ENCODE data around the gene SSUH2.

The SSUH2 gene

GRCh38 chr3:8578282-8578681 is 66.3 kb downstream of the SSUH2 start:
- no peak for TF ChIP-seq FOXP2 (optimal IDR thresholded peaks at IDR 0.05; ENCODE audit: control extremely low read depth, extremely low read length, insufficient read depth)
- no peak for TF ChIP-seq POLR2AphosphoS5 (IDR thresholded peaks at IDR 0.05; ENCODE audit: borderline replicate concordance, low read depth, low read length)
- TF ChIP-seq EZH2 (IDR thresholded peaks at IDR 0.05), result no peak
- no peak overlapping the region for H3K4me3 ChIP-seq
- no peaks in the 10 kb centered on the region for H3K9me3 ChIP-seq (ENCODE audit: low read depth, low read length)
- H3K27ac ChIP-seq, result no peak overlapping the region
- H3K9ac ChIP-seq (ENCODE audit: insufficient read length), result no peak overlapping the region
- no peak for DNase-seq (ENCODE audit: low read depth, low spot score)
- no peaks in the 10 kb centered on the region for H3K36me3 ChIP-seq (ENCODE audit: insufficient read depth, low read length)

- H3K27ac ChIP-seq, result no peak overlapping the region
- no peak for DNase-seq (ENCODE audit: low read depth, low spot score)
- no peak overlapping the region for H3K9ac ChIP-seq (ENCODE audit: insufficient read length)
- no peaks in the 10 kb centered on the region for H3K9me3 ChIP-seq (ENCODE audit: low read depth, low read length)
- TF ChIP-seq POLR2AphosphoS5 (IDR thresholded peaks at IDR 0.05; ENCODE audit: borderline replicate concordance, low read depth, low read length) (no peak), EZH2 (IDR thresholded peaks at IDR 0.05) (no peak), FOXP2 (optimal IDR thresholded peaks at IDR 0.05; ENCODE audit: control extremely low read depth, extremely low read length, insufficient read depth) (no peak)
- no peaks in the 10 kb centered on the region for H3K36me3 ChIP-seq (ENCODE audit: insufficient read depth, low read length)
- no peak overlapping the region for H3K4me3 ChIP-seq
Measured at GRCh38 chr3:8576841-8577571, 67.6 kb downstream of the SSUH2 start.

DNA sequence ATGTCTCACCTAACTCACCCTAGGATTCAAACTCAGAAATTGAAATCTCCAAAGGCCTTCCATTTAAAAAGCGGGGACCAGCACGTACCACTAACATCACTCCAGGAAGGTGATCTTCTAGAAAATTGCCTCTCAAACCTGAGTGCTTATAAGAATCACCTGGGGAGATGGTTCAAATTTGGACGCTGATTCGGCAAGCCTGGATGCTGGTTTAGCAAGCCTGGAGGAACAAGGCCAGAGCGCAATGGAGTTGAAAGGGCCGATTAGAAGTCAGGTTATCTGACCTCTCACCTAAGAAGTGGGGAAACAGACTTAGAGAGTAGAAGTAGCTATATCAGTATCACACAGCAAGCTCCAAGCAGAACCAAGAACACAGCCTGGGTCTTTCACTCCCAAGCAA is 68.2 kb downstream of the SSUH2 start:
- no peak for DNase-seq (ENCODE audit: low read depth, low spot score)
- H3K36me3 ChIP-seq (ENCODE audit: insufficient read depth, low read length), result no peaks in the 10 kb centered on the region
- no peak overlapping the region for H3K4me3 ChIP-seq
- no peak for TF ChIP-seq POLR2AphosphoS5 (IDR thresholded peaks at IDR 0.05; ENCODE audit: borderline replicate concordance, low read depth, low read length)
- TF ChIP-seq FOXP2 (optimal IDR thresholded peaks at IDR 0.05; ENCODE audit: control extremely low read depth, extremely low read length, insufficient read depth), result no peak
- TF ChIP-seq EZH2 (IDR thresholded peaks at IDR 0.05), result no peak
- no peak overlapping the region for H3K27ac ChIP-seq
- H3K9me3 ChIP-seq (ENCODE audit: low read depth, low read length), result no peaks in the 10 kb centered on the region
- no peak overlapping the region for H3K9ac ChIP-seq (ENCODE audit: insufficient read length)

DNA sequence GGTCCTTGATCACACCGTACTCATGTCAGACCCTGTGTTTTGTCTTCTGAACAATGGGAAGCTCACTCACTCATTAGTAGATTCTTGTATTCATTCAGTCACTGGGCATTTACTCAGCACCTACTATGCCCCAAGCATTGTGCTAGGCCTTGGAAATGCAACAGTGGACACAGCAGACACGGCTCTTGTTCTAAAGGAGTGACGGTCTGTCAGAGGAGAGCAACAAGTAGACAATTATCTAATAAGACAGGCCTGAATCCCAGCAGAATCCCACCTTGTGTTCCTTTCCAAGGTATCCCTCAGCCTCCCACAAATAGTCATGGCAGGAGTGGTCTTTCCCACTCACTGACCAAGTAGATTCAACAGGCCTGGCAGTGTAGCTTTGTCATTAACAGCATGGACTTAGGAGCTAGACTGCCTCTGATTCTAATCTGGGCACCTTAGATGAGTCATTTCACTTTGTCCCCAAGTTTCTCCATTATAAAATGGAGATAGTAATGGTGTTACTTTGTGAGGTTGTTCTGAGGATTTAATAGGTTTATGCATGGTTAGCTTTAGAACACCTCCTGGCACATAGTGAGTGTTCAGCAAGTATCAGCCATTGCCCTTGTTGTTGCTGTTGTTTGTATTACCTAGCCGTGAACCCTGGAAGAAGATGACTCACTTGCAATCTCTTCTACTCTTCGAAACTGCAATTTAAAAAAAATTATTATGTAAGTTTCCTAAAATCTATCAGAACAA is 69.1 kb downstream of the SSUH2 start:
- Histone ChIP-seq H3K4me3 (no peak overlapping the region), H3K9ac (ENCODE audit: insufficient read length) (no peak overlapping the region), H3K9me3 (ENCODE audit: low read depth, low read length) (no peaks in the 10 kb centered on the region), H3K27ac (no peak overlapping the region), H3K36me3 (ENCODE audit: insufficient read depth, low read length) (no peaks in the 10 kb centered on the region)
- no peak for DNase-seq (ENCODE audit: low read depth, low spot score)
- TF ChIP-seq EZH2 (IDR thresholded peaks at IDR 0.05) (no peak), FOXP2 (optimal IDR thresholded peaks at IDR 0.05; ENCODE audit: control extremely low read depth, extremely low read length, insufficient read depth) (no peak), POLR2AphosphoS5 (IDR thresholded peaks at IDR 0.05; ENCODE audit: borderline replicate concordance, low read depth, low read length) (no peak)

- Histone ChIP-seq H3K4me3 (no peak overlapping the region), H3K36me3 (ENCODE audit: insufficient read depth, low read length) (no peaks in the 10 kb centered on the region), H3K9me3 (ENCODE audit: low read depth, low read length) (no peaks in the 10 kb centered on the region), H3K27ac (no peak overlapping the region), H3K9ac (ENCODE audit: insufficient read length) (no peak overlapping the region)
- no peak for DNase-seq (ENCODE audit: low read depth, low spot score)
- TF ChIP-seq FOXP2 (optimal IDR thresholded peaks at IDR 0.05; ENCODE audit: control extremely low read depth, extremely low read length, insufficient read depth) (no peak), EZH2 (IDR thresholded peaks at IDR 0.05) (no peak), POLR2AphosphoS5 (IDR thresholded peaks at IDR 0.05; ENCODE audit: borderline replicate concordance, low read depth, low read length) (no peak)
Measured at GRCh38 chr3:8574670-8575322, 69.8 kb downstream of the SSUH2 start.

DNA sequence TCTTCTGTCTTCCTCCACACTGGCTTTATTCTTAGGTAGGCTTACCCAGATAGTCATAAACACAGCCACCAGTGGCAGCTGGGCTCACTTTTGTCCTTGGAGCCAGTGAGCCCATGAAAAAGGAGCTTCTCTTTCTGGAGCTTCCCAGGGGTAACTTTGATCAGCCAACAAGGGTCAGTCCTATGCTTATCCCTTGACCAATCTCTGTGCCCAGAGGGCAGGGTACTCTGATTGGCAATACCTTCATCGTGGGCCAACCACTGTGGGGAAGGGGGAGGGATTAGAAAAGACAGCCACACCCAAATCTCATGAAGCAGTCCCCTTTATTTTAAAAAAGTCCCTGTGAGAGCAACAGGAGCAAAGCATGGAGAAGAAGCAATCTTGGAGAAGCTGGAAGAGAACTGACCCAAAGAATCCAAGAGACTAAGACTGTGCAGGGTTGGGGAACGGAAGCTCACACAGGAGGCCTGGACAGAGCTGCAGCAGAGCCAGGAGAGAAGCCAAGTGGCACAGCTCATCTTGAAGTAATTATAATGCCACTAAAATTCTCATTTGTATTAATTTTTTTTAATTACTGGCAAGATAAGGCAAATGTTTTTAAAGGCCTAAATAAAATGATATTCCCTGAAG is 70.4 kb downstream of the SSUH2 start:
- no peaks in the 10 kb centered on the region for H3K36me3 ChIP-seq (ENCODE audit: insufficient read depth, low read length)
- no peak overlapping the region for H3K9ac ChIP-seq (ENCODE audit: insufficient read length)
- TF ChIP-seq EZH2 (IDR thresholded peaks at IDR 0.05) (no peak), FOXP2 (optimal IDR thresholded peaks at IDR 0.05; ENCODE audit: control extremely low read depth, extremely low read length, insufficient read depth) (no peak), POLR2AphosphoS5 (IDR thresholded peaks at IDR 0.05; ENCODE audit: borderline replicate concordance, low read depth, low read length) (no peak)
- no peak overlapping the region for H3K4me3 ChIP-seq
- no peak overlapping the region for H3K27ac ChIP-seq
- no peaks in the 10 kb centered on the region for H3K9me3 ChIP-seq (ENCODE audit: low read depth, low read length)
- no peak for DNase-seq (ENCODE audit: low read depth, low spot score)

GRCh38 chr3:8573342-8573926 is 71.2 kb downstream of the SSUH2 start:
- H3K27ac ChIP-seq, result no peak overlapping the region
- H3K9ac ChIP-seq (ENCODE audit: insufficient read length), result no peak overlapping the region
- no peak for DNase-seq (ENCODE audit: low read depth, low spot score)
- no peaks in the 10 kb centered on the region for H3K9me3 ChIP-seq (ENCODE audit: low read depth, low read length)
- no peak overlapping the region for H3K4me3 ChIP-seq
- H3K36me3 ChIP-seq (ENCODE audit: insufficient read depth, low read length), result no peaks in the 10 kb centered on the region
- TF ChIP-seq FOXP2 (optimal IDR thresholded peaks at IDR 0.05; ENCODE audit: control extremely low read depth, extremely low read length, insufficient read depth), result no peak
- no peak for TF ChIP-seq POLR2AphosphoS5 (IDR thresholded peaks at IDR 0.05; ENCODE audit: borderline replicate concordance, low read depth, low read length)
- TF ChIP-seq EZH2 (IDR thresholded peaks at IDR 0.05), result no peak
